IMR-90 (cell line): ENCODE results near the gene ENO3. TPM values are rescaled to one million over a fixed set of nuclear protein-coding genes. Genes with fewer than 3 reads are reported as not detected.
A peak's percentile ranks its signal among the peaks of the same experiment; 100 is the strongest.

Experiments used
- ATAC-seq: fragments of 200-7000 bp; cut with Tn5 transposase; 2 replicates; pipeline ENCODE4 v1.9.1; 2020; ENCODE audit warnings: low read depth, mild to moderate bottlenecking, moderate library complexity
- BruUV-seq: library from RNA; stranded (reverse); fragments of 400-500 nt; replicated peaks from 2 replicates; lab custom pipeline; 2021; lab: Mats Ljungman, UMichigan
- CTCF ChIA-PET: fragments of 300-600 bp; formaldehyde crosslinking; extraction: SDS; loops from one replicate; lab custom pipeline; 2021; ENCODE audit warnings: antibody characterized with exemption; lab: Yijun Ruan, JAX
- POLR2A ChIA-PET: fragments of 300-600 bp; sonication (Branson Sonifier 250); formaldehyde crosslinking; loops from one replicate; lab custom pipeline; 2022; ENCODE audit warnings: antibody characterized with exemption; ENCODE audit not compliant: unreplicated experiment; lab: Charles Lee
- DNase-seq: peaks from one replicate; pipeline ENCODE4 v3.0.0; 2013
- H2AFZ ChIP-seq: replicated peaks from 2 replicates; pipeline ENCODE3; 2013; ENCODE audit warnings: low read length, mild to moderate bottlenecking; ENCODE audit not compliant: poor library complexity
- H2AK5ac ChIP-seq: 2 replicates; pipeline ENCODE4 v1.6.1; 2013; ENCODE audit warnings: low read depth, low read length, inconsistent platforms
- H2AK9ac ChIP-seq: replicated peaks from 2 replicates; pipeline ENCODE3; 2013; ENCODE audit warnings: mild to moderate bottlenecking, low read depth, low read length, moderate library complexity; ENCODE audit not compliant: poor library complexity
- H2BK120ac ChIP-seq: 2 replicates; pipeline ENCODE4 v1.6.1; 2013; ENCODE audit warnings: low read depth, low read length, inconsistent platforms
- H2BK15ac ChIP-seq: 3 replicates; pipeline ENCODE4 v1.6.1; 2013; ENCODE audit warnings: low read depth, low read length, inconsistent platforms
- H2BK20ac ChIP-seq: 2 replicates; pipeline ENCODE4 v1.6.1; 2013; ENCODE audit warnings: low read depth, mild to moderate bottlenecking, inconsistent platforms, low read length, moderate library complexity
- H2BK5ac ChIP-seq: 2 replicates; pipeline ENCODE4 v1.6.1; 2013; ENCODE audit warnings: mild to moderate bottlenecking, low read depth, low read length, inconsistent platforms; ENCODE audit not compliant: poor library complexity, severe bottlenecking
- H3K14ac ChIP-seq: replicated peaks from 2 replicates; pipeline ENCODE4 v1.6.1; 2013; ENCODE audit warnings: low read depth, low read length, inconsistent platforms
- H3K18ac ChIP-seq: 2 replicates; pipeline ENCODE4 v1.6.1; 2013; ENCODE audit warnings: low read depth, low read length, control low read depth
- H3K23ac ChIP-seq: 2 replicates; pipeline ENCODE4 v1.6.1; 2013; ENCODE audit warnings: low read depth, low read length, inconsistent platforms
- H3K27ac ChIP-seq: 2 replicates; pipeline ENCODE4 v1.5.1; 2013; ENCODE audit warnings: mild to moderate bottlenecking, control low read depth, low read length; ENCODE audit not compliant: insufficient read depth
- H3K27me3 ChIP-seq: 2 replicates; pipeline ENCODE4 v1.6.1; 2013; ENCODE audit warnings: low read length; ENCODE audit not compliant: control insufficient read depth, insufficient read depth
- H3K36me3 ChIP-seq: 2 replicates; pipeline ENCODE4 v1.6.1; 2013; ENCODE audit warnings: low read length, mixed read lengths; ENCODE audit not compliant: control insufficient read depth, insufficient read depth
- H3K4ac ChIP-seq: 2 replicates; pipeline ENCODE4 v1.6.1; 2013; ENCODE audit warnings: low read depth, low read length, inconsistent platforms
- H3K4me1 ChIP-seq: 2 replicates; pipeline ENCODE4 v1.6.1; 2013; ENCODE audit warnings: low read length, mixed read lengths; ENCODE audit not compliant: control insufficient read depth, insufficient read depth
- H3K4me2 ChIP-seq: 2 replicates; pipeline ENCODE4 v1.6.1; 2013; ENCODE audit warnings: low read depth, mild to moderate bottlenecking, control low read depth, low read length, moderate library complexity
- H3K4me3 ChIP-seq: 2 replicates; pipeline ENCODE4 v1.5.1; 2013; ENCODE audit warnings: low read depth, mild to moderate bottlenecking, control low read depth, low read length, moderate library complexity; ENCODE audit not compliant: insufficient read depth
- H3K56ac ChIP-seq: 2 replicates; pipeline ENCODE4 v1.6.1; 2013; ENCODE audit warnings: low read length, inconsistent platforms; ENCODE audit not compliant: insufficient read depth; ENCODE audit errors: extremely low read depth
- H3K79me1 ChIP-seq, 2 experiments: 2 replicates each; pipeline ENCODE4 v1.6.1; 2013; ENCODE audit warnings: low read length in 2 of 2, inconsistent platforms in 1 of 2, low read depth in 1 of 2
- H3K9ac ChIP-seq: 2 replicates; pipeline ENCODE4 v1.6.1; 2013; ENCODE audit warnings: low read depth, low read length, control low read depth
- H3K9me1 ChIP-seq: 2 replicates; pipeline ENCODE4 v1.6.1; 2013; ENCODE audit warnings: low read length, inconsistent platforms; ENCODE audit not compliant: insufficient read depth
- H3K9me3 ChIP-seq: 2 replicates; pipeline ENCODE4 v1.6.1; 2013; ENCODE audit warnings: low read length; ENCODE audit not compliant: control insufficient read depth, insufficient read depth
- H4K20me1 ChIP-seq: 2 replicates; pipeline ENCODE4 v1.6.1; 2013; ENCODE audit warnings: low read length, inconsistent platforms; ENCODE audit not compliant: insufficient read depth
- H4K5ac ChIP-seq: 2 replicates; pipeline ENCODE4 v1.6.1; 2013; ENCODE audit warnings: mild to moderate bottlenecking, low read depth, low read length, control low read depth
- H4K8ac ChIP-seq, 2 experiments: 2 replicates each; pipeline ENCODE4 v1.6.1; 2013; ENCODE audit warnings: low read depth in 2 of 2, low read length in 2 of 2, control low read depth in 1 of 2, inconsistent platforms in 1 of 2
- H4K91ac ChIP-seq: 2 replicates; pipeline ENCODE4 v1.6.1; 2013; ENCODE audit warnings: low read depth, low read length, inconsistent platforms; ENCODE audit not compliant: insufficient read depth
- BHLHE40 ChIP-seq: fragments of 150-350 bp; IDR thresholded peaks from 2 replicates; pipeline ENCODE4 v1.6.1; 2016; ENCODE audit warnings: mild to moderate bottlenecking, low read depth, low read length
- CHD1 ChIP-seq: IDR thresholded peaks from 2 replicates; pipeline ENCODE4 v1.6.1; 2012; ENCODE audit warnings: low read depth, low read length, improper control_type of control experiment
- CTCF ChIP-seq: conservative IDR thresholded peaks from 2 replicates; pipeline ENCODE4 v1.5.1; 2012; ENCODE audit warnings: mild to moderate bottlenecking, low read depth, low read length, improper control_type of control experiment
- MAFK ChIP-seq: IDR thresholded peaks from 2 replicates; pipeline ENCODE4 v1.6.1; 2012; ENCODE audit warnings: low read depth, low read length, improper control_type of control experiment
- POLR2A ChIP-seq: IDR thresholded peaks from 2 replicates; pipeline ENCODE4 v1.6.1; 2012; ENCODE audit warnings: mild to moderate bottlenecking, low read depth, low read length
- SMC3 ChIP-seq: fragments of 150-350 bp; IDR thresholded peaks from 2 replicates; pipeline ENCODE4 v1.6.1; 2016; ENCODE audit warnings: low read depth, mild to moderate bottlenecking, antibody characterized with exemption, low read length, moderate library complexity
- WGBS, 2 experiments: methylation state at CpG; one replicate each; pipeline versions ENCODE4 v1.1.5 to v1.1.7; 2013; ENCODE audit warnings: missing lambda C conversion rate in 2 of 2; ENCODE audit not compliant: insufficient read length in 1 of 2; ENCODE audit errors: extremely low coverage in 2 of 2; 5-methylcytosine and 5-hydroxymethylcytosine counted together
- dilution Hi-C: fragments of 300-500 bp; cut with HindIII; formaldehyde crosslinking; loops from one replicate; pipeline ENCODE4 v1.14.3; 2018; ENCODE audit warnings: low sequenced_read_pairs; ENCODE audit not compliant: unreplicated experiment
- in situ Hi-C: fragments of 300-500 bp; cut with MboI; formaldehyde crosslinking; loops from 3 replicates; pipeline ENCODE4 v1.14.3; 2019; ENCODE audit warnings: low sequenced_read_pairs, inconsistent platforms, mixed read lengths
- intact Hi-C: fragments of 100-400 bp; cut with micrococcal nuclease; formaldehyde crosslinking; loops from 2 replicates; pipeline ENCODE4 v1.10.0; 2022
- polyA plus RNA-seq, 3 experiments: library from polyadenylated mRNA; depleted of rRNA; stranded (reverse); fragments of >200 nt; gene quantifications; 2 replicates each; pipeline ENCODE4 v1.2.3, GENCODE V29; 2012; ENCODE audit warnings: low replicate concordance in 1 of 3
- total RNA-seq: library from RNA; depleted of rRNA; stranded (reverse); fragments of >200 nt; gene quantifications from 2 replicates; pipeline ENCODE4 v1.2.3, GENCODE V29; 2012

ENO3 gene
- total and polyA plus RNA-seq, 2 of the 4 experiments (the other 2 are of a cell fraction), result 1.4 to 5.1 TPM

- Histone ChIP-seq H2BK5ac (no peak overlapping the region), H2AK9ac (peak overlapping the region; percentile 90), H3K27me3 (no peaks in the 10 kb centered on the region), H2AFZ (peak overlapping the region; percentile 87), H4K91ac (no peak overlapping the region), H3K36me3 (peaks cover 19% of the 10 kb centered on the region), H3K14ac (0 out of 2 replicates have a peak overlapping the region, but pooled peaks have one; percentile 68), H3K9me1 (peaks cover 17% of the 10 kb centered on the region), H3K9me3 (no peaks in the 10 kb centered on the region), H2AK5ac (0 out of 2 replicates have a peak overlapping the region, but pooled peaks have one; percentile 16), H4K5ac (no peak overlapping the region), H3K79me1 (peaks cover 9 to 18% of the 10 kb centered on the region in 2 experiments; a peak in 3 of 4 replicates), H3K4me1 (peaks cover 11% of the 10 kb centered on the region), H4K20me1 (0 out of 2 replicates have a peak, but pooled peaks cover 7% of the 10 kb centered on the region), H4K8ac (peak overlapping the region in 1 of 2 experiments; percentile 92; a peak in 2 of 4 replicates), H2BK120ac (no peak overlapping the region), H2BK15ac (no peak overlapping the region), H3K4me3 (no peak overlapping the region), H3K4ac (no peak overlapping the region), H3K56ac (no peak overlapping the region), H2BK20ac (no peak overlapping the region), H3K27ac (no peak overlapping the region), H3K18ac (no peak overlapping the region), H3K23ac (0 out of 2 replicates have a peak overlapping the region, but pooled peaks have one; percentile 31), H3K4me2 (no peak overlapping the region), H3K9ac (peak overlapping the region; percentile 53; the same call in 1 of the 2 replicates)
- ATAC-seq (peak; percentile 80), DNase-seq (peak; percentile 38)
- CTCF ChIA-PET, result interaction anchor here (0.5 kb wide), 1 partner anchor 21 kb away, joined by 4 read pairs; no protein-coding TSS in a partner anchor
- dilution Hi-C loops (no loop called here), intact Hi-C loops (no loop called here), in situ Hi-C loops (no loop called here)
- no peak for TF ChIP-seq MAFK
- TF ChIP-seq BHLHE40, result no peak
- 0 out of 2 replicates have a peak, but pooled peaks have one; percentile 22 for TF ChIP-seq SMC3
- TF ChIP-seq POLR2A, result no peak
- TF ChIP-seq CHD1, result no peak
- peak; percentile 34; the same call in 1 of the 2 replicates for TF ChIP-seq CTCF
- BruUV-seq, result no TSS peak
- 58% methylated on average over 4 of the region's 14 CpGs; no CpG with 5 or more reads in 1 of the 2 experiments for WGBS, 2 experiments
- POLR2A ChIA-PET, result interaction anchor here (0.7 kb wide), 2 partner anchors 14 to 20 kb away, joined by 7 to 14 read pairs; partner anchors contain the start of gene PFN1
Measured at GRCh38 chr17:4934173-4934979, 16.5 kb upstream of the ENO3 start.
